Measurements from ENCODE around the gene OSCP1.

Gene OSCP1

GRCh38 chr1:36463803-36464604 is 13.8 kb upstream of the OSCP1 start, which contains the start of gene MRPS15:
Gene MRPS15 (minus strand): TSS chr1:36464384. CDS start chr1:36464275, 109 bp downstream.
- Mint-ChIP-seq H3K4me1 (peaks cover 27% of the 10 kb centered on the region), H3K4me3 (peak within 1 kb of the TSS; percentile 97), H3K27me3 (no peaks in the 10 kb centered on the region), H3K27ac (peak within 1 kb of the TSS; percentile 99), H3K36me3 (peaks cover 6% of the 10 kb centered on the region), H3K9me3 (no peaks in the 10 kb centered on the region)

GRCh38 chr1:36463463-36463802 is 13.2 kb upstream of the OSCP1 start:
- Mint-ChIP-seq H3K36me3 (peaks cover 10% of the 10 kb centered on the region), H3K27me3 (no peaks in the 10 kb centered on the region), H3K4me1 (peaks cover 33% of the 10 kb centered on the region), H3K4me3 (peak overlapping the region; percentile 97), H3K27ac (peak overlapping the region; percentile 99), H3K9me3 (no peaks in the 10 kb centered on the region)

GRCh38 chr1:36458910-36459309 is 8.7 kb upstream of the OSCP1 start:
- peak overlapping the region; percentile 67 for H3K4me3 Mint-ChIP-seq
- H3K4me1 Mint-ChIP-seq = peaks cover 41% of the 10 kb centered on the region
- H3K27ac Mint-ChIP-seq = peak overlapping the region; percentile 97
- peaks cover 16% of the 10 kb centered on the region for H3K36me3 Mint-ChIP-seq
- no peaks in the 10 kb centered on the region for H3K9me3 Mint-ChIP-seq
- no peaks in the 10 kb centered on the region for H3K27me3 Mint-ChIP-seq

- Mint-ChIP-seq H3K9me3 (no peaks in the 10 kb centered on the region), H3K27me3 (no peaks in the 10 kb centered on the region), H3K4me1 (peaks cover 32% of the 10 kb centered on the region), H3K27ac (peak overlapping the region; percentile 76), H3K4me3 (peak overlapping the region; percentile 61), H3K36me3 (peaks cover 16% of the 10 kb centered on the region)
Measured at GRCh38 chr1:36457691-36458090, 7.4 kb upstream of the OSCP1 start.

- Mint-ChIP-seq H3K36me3 (peaks cover 16% of the 10 kb centered on the region), H3K27ac (peak overlapping the region; percentile 51), H3K4me3 (no peak overlapping the region), H3K9me3 (no peaks in the 10 kb centered on the region), H3K4me1 (peaks cover 39% of the 10 kb centered on the region), H3K27me3 (no peaks in the 10 kb centered on the region)
Measured at GRCh38 chr1:36456391-36456928, 6.2 kb upstream of the OSCP1 start.

GRCh38 chr1:36455386-36455785 is 5.1 kb upstream of the OSCP1 start:
- H3K4me3 Mint-ChIP-seq = no peak overlapping the region
- H3K4me1 Mint-ChIP-seq = peaks cover 43% of the 10 kb centered on the region
- no peaks in the 10 kb centered on the region for H3K9me3 Mint-ChIP-seq
- H3K36me3 Mint-ChIP-seq = peaks cover 12% of the 10 kb centered on the region
- no peaks in the 10 kb centered on the region for H3K27me3 Mint-ChIP-seq
- peak overlapping the region; percentile 30 for H3K27ac Mint-ChIP-seq

- no peaks in the 10 kb centered on the region for H3K9me3 Mint-ChIP-seq
- H3K27ac Mint-ChIP-seq = no peak overlapping the region
- H3K4me1 Mint-ChIP-seq = peaks cover 39% of the 10 kb centered on the region
- H3K4me3 Mint-ChIP-seq = no peak overlapping the region
- no peaks in the 10 kb centered on the region for H3K27me3 Mint-ChIP-seq
- H3K36me3 Mint-ChIP-seq = peaks cover 9% of the 10 kb centered on the region
Measured at GRCh38 chr1:36453600-36454388, 3.5 kb upstream of the OSCP1 start.

GRCh38 chr1:36453051-36453450 is 2.8 kb upstream of the OSCP1 start:
- H3K9me3 Mint-ChIP-seq = no peaks in the 10 kb centered on the region
- H3K27me3 Mint-ChIP-seq = no peaks in the 10 kb centered on the region
- H3K4me3 Mint-ChIP-seq = no peak overlapping the region
- no peak overlapping the region for H3K27ac Mint-ChIP-seq
- peaks cover 32% of the 10 kb centered on the region for H3K4me1 Mint-ChIP-seq
- H3K36me3 Mint-ChIP-seq = peaks cover 6% of the 10 kb centered on the region

GRCh38 chr1:36450919-36451305 is 661 bp upstream of the OSCP1 start:
- H3K27me3 Mint-ChIP-seq = no peaks in the 10 kb centered on the region
- no peaks in the 10 kb centered on the region for H3K9me3 Mint-ChIP-seq
- H3K4me1 Mint-ChIP-seq = peaks cover 17% of the 10 kb centered on the region
- peak overlapping the region; percentile 85 for H3K27ac Mint-ChIP-seq
- H3K36me3 Mint-ChIP-seq = peaks cover 4% of the 10 kb centered on the region
- H3K4me3 Mint-ChIP-seq = peak overlapping the region; percentile 91

- Mint-ChIP-seq H3K4me1 (peaks cover 17% of the 10 kb centered on the region), H3K9me3 (no peaks in the 10 kb centered on the region), H3K27ac (no peak overlapping the region), H3K36me3 (no peaks in the 10 kb centered on the region), H3K27me3 (no peaks in the 10 kb centered on the region), H3K4me3 (no peak overlapping the region)
Measured at GRCh38 chr1:36448530-36449056, 1.7 kb downstream of the OSCP1 start.

- Mint-ChIP-seq H3K27ac (no peak overlapping the region), H3K36me3 (no peaks in the 10 kb centered on the region), H3K9me3 (no peaks in the 10 kb centered on the region), H3K4me3 (no peak overlapping the region), H3K4me1 (peaks cover 15% of the 10 kb centered on the region), H3K27me3 (no peaks in the 10 kb centered on the region)
Measured at GRCh38 chr1:36447450-36447849, 2.8 kb downstream of the OSCP1 start.

GRCh38 chr1:36446746-36447145 is 3.5 kb downstream of the OSCP1 start:
- peaks cover 12% of the 10 kb centered on the region for H3K4me1 Mint-ChIP-seq
- H3K27ac Mint-ChIP-seq = no peak overlapping the region
- H3K36me3 Mint-ChIP-seq = no peaks in the 10 kb centered on the region
- H3K27me3 Mint-ChIP-seq = no peaks in the 10 kb centered on the region
- no peak overlapping the region for H3K4me3 Mint-ChIP-seq
- H3K9me3 Mint-ChIP-seq = no peaks in the 10 kb centered on the region

- no peaks in the 10 kb centered on the region for H3K36me3 Mint-ChIP-seq
- no peak overlapping the region for H3K27ac Mint-ChIP-seq
- H3K4me3 Mint-ChIP-seq = no peak overlapping the region
- no peaks in the 10 kb centered on the region for H3K9me3 Mint-ChIP-seq
- no peaks in the 10 kb centered on the region for H3K27me3 Mint-ChIP-seq
- H3K4me1 Mint-ChIP-seq = peaks cover 8% of the 10 kb centered on the region
Measured at GRCh38 chr1:36446271-36446670, 4.0 kb downstream of the OSCP1 start.

- Mint-ChIP-seq H3K4me1 (no peaks in the 10 kb centered on the region), H3K27me3 (no peaks in the 10 kb centered on the region), H3K9me3 (no peaks in the 10 kb centered on the region), H3K4me3 (no peak overlapping the region), H3K27ac (no peak overlapping the region), H3K36me3 (no peaks in the 10 kb centered on the region)
Measured at GRCh38 chr1:36443297-36443696, 7.0 kb downstream of the OSCP1 start.

GRCh38 chr1:36442337-36442736 is 7.9 kb downstream of the OSCP1 start:
- H3K4me3 Mint-ChIP-seq = no peak overlapping the region
- H3K36me3 Mint-ChIP-seq = no peaks in the 10 kb centered on the region
- no peaks in the 10 kb centered on the region for H3K27me3 Mint-ChIP-seq
- H3K27ac Mint-ChIP-seq = no peak overlapping the region
- no peaks in the 10 kb centered on the region for H3K4me1 Mint-ChIP-seq
- H3K9me3 Mint-ChIP-seq = no peaks in the 10 kb centered on the region

GRCh38 chr1:36440646-36441045 is 9.6 kb downstream of the OSCP1 start:
- Mint-ChIP-seq H3K4me3 (no peak overlapping the region), H3K9me3 (no peaks in the 10 kb centered on the region), H3K4me1 (no peaks in the 10 kb centered on the region), H3K27ac (no peak overlapping the region), H3K36me3 (no peaks in the 10 kb centered on the region), H3K27me3 (no peaks in the 10 kb centered on the region)

Data from activated naive CD4-positive, alpha-beta T cell treated with anti-CD3 and anti-CD28 coated beads, Interleukin-2, amount 50 U/mL, for 24 hours (primary cell).